Progenitor cell of endocrine pancreas (in vitro differentiated cells): ENCODE results near the gene ELN. TPM values are rescaled to one million over a fixed set of nuclear protein-coding genes. Genes with fewer than 3 reads are reported as not detected.

Source experiments
- DNase-seq: peaks from one replicate; pipeline ENCODE4 v3.0.0; 2021; ENCODE audit warnings: low spot score; ENCODE audit not compliant: unreplicated experiment
- H3K27ac Mint-ChIP-seq: 2 replicates; pipeline ENCODE4 v1.8.0; 2021; ENCODE audit warnings: mild to moderate bottlenecking, moderate library complexity, mixed read lengths
- H3K27me3 Mint-ChIP-seq: 2 replicates; pipeline ENCODE4 v1.8.0; 2021; ENCODE audit warnings: mixed read lengths
- H3K36me3 Mint-ChIP-seq: 2 replicates; pipeline ENCODE4 v1.8.0; 2022; ENCODE audit warnings: mixed read lengths; ENCODE audit not compliant: insufficient read depth
- H3K4me1 Mint-ChIP-seq: 2 replicates; pipeline ENCODE4 v1.8.0; 2021; ENCODE audit warnings: low read depth, mixed read lengths
- H3K4me3 Mint-ChIP-seq: 2 replicates; pipeline ENCODE4 v1.8.0; 2021; ENCODE audit warnings: low read depth, mild to moderate bottlenecking, moderate library complexity, mixed read lengths
- H3K9me3 Mint-ChIP-seq: 2 replicates; pipeline ENCODE4 v1.8.0; 2021; ENCODE audit warnings: low read depth, mixed read lengths
- CTCF ChIP-seq: fragments of 200-600 bp; sonication (generic); IDR thresholded peaks from one replicate; pipeline ENCODE4 v1.5.0; 2021; ENCODE audit warnings: antibody characterized with exemption, mild to moderate bottlenecking; ENCODE audit not compliant: unreplicated experiment
- total RNA-seq: library from RNA; stranded (reverse); gene quantifications from 2 replicates; pipeline ENCODE4 v1.2.1, GENCODE V29; 2021

The ELN gene
- total RNA-seq, 1 donor from 2014 or later, result 0.26 TPM

DNA sequence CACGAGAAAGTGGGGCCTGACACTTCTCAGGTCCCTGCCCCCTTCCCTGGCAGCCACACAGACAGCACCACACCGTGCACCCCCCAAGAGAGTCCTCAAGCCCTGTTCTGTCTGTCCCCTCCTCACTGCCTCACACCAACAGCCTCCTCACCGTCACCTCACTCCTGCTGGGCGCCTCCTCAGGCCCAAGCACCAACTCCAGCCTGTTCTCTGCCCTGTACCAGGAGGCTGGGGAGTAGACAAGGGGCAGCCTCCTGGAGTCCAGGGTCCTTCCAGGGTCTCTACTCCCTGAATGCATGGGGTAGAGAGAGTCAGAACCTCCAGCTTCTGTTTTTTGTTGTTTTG lies 26.9 kb upstream of the ELN start:
- peaks cover 2% of the 10 kb centered on the region for H3K4me1 Mint-ChIP-seq
- H3K27ac Mint-ChIP-seq, result no peak overlapping the region
- TF ChIP-seq CTCF, result no peak

GRCh38 chr7:74002474-74003017 lies 25.4 kb upstream of the ELN start:
- no peaks in the 10 kb centered on the region for H3K36me3 Mint-ChIP-seq
- no peak overlapping the region for H3K4me3 Mint-ChIP-seq
- peaks cover 2% of the 10 kb centered on the region for H3K4me1 Mint-ChIP-seq
- no peak for DNase-seq
- no peak overlapping the region for H3K27ac Mint-ChIP-seq
- TF ChIP-seq CTCF, result no peak
- H3K9me3 Mint-ChIP-seq, result no peaks in the 10 kb centered on the region
- peaks cover 12% of the 10 kb centered on the region for H3K27me3 Mint-ChIP-seq

More for the DNA sequence above, 26.9 kb upstream of the ELN start:
- Mint-ChIP-seq H3K27me3 (peaks cover 3% of the 10 kb centered on the region), H3K36me3 (no peaks in the 10 kb centered on the region), H3K9me3 (no peaks in the 10 kb centered on the region), H3K4me3 (no peak overlapping the region)
- DNase-seq, result no peak

DNA sequence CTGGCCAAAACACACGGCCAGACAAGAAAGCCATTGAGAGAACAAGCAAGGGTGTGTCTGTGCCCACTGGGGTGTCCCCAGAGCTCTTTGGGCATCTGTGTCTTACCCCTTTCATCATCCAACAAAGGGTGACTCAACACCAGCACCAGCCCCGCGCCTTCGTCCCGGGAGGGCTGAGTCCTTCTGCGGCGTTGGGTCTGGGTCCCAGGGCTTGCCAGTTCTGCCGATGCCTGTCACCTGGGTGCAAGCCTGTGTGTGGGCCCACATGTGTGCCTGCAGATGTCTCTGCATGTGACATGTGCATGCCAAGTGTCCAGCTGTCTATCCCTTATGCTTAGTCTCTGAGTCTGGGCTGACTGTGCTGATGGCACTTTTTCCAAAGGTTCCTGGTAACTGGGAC lies 24.4 kb upstream of the ELN start:
- no peaks in the 10 kb centered on the region for H3K36me3 Mint-ChIP-seq
- peaks cover 16% of the 10 kb centered on the region for H3K27me3 Mint-ChIP-seq
- no peak overlapping the region for H3K4me3 Mint-ChIP-seq
- peaks cover 2% of the 10 kb centered on the region for H3K4me1 Mint-ChIP-seq
- no peak for TF ChIP-seq CTCF
- H3K9me3 Mint-ChIP-seq, result no peaks in the 10 kb centered on the region
- peak overlapping the region; percentile 69 for H3K27ac Mint-ChIP-seq
- DNase-seq, result no peak

DNA sequence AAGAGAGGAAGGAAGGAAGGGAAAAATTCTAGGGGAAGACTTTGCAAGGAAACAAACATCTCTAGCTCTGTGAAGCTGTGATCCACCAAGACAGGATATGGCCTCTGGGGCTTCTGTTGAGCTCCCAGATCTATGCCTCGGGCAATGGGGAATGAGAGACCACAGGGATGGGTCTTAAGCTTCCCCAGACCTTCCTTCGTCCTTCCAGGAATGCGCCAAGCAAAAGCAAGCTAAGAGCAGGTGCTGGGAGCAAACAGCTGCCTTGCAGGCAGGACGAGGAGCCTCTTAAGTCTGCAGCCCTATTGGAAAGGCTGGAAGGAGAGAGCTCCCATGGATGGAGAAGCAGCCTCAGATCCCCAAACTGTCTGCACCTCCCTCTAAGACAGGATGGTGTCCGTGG lies 21.9 kb upstream of the ELN start:
- Mint-ChIP-seq H3K27ac (no peak overlapping the region), H3K4me1 (peaks cover 2% of the 10 kb centered on the region), H3K27me3 (peaks cover 20% of the 10 kb centered on the region), H3K4me3 (no peak overlapping the region), H3K36me3 (no peaks in the 10 kb centered on the region), H3K9me3 (no peaks in the 10 kb centered on the region)
- TF ChIP-seq CTCF, result no peak
- DNase-seq, result no peak

DNA sequence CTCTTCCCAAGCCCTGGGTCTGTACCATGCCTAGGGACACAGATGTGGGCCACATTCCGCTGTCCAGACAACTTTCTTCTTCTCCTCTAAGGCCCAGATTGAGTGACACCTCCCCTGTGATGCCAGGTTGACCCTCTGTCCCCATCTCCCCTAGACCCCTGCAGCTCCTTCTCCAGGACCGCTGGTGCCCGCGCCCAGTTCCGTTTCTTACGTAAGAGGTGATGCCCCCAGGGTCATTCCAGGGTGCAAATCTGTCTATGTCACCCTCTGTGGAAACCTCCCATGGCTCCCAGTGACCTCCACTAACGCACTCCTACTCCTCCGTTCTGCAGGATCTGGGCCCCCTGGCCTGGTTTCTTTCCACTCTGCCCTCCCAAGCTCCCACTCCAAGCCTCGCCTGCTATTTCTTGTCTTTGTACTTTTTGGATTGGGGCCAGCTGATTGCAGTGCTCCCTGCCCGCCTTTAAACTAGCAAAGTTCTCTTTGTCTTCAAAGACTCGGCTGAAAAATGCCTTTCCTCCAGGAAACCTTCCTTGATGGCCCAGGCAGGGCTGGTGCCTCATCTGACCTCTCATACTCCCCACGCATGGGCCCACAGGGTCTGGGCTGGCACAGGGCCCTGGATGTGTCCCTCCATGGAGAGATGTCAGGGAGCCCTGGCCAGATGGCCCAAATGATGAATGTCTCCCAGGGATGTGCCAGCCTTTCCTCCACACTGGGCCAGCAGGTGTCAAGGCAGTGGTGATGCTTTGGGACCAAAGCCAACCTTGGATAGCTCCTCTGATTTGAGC lies 21.3 kb upstream of the ELN start:
- H3K27ac Mint-ChIP-seq, result no peak overlapping the region
- H3K27me3 Mint-ChIP-seq, result peaks cover 20% of the 10 kb centered on the region
- no peak overlapping the region for H3K4me3 Mint-ChIP-seq
- peaks cover 2% of the 10 kb centered on the region for H3K4me1 Mint-ChIP-seq
- H3K9me3 Mint-ChIP-seq, result no peaks in the 10 kb centered on the region
- H3K36me3 Mint-ChIP-seq, result no peaks in the 10 kb centered on the region
- no peak for TF ChIP-seq CTCF
- DNase-seq, result no peak
